GM12892 (cell line): ENCODE measurements around the gene TMC5.

ENCODE experiments used
- DNase-seq: peaks from one replicate; pipeline ENCODE4 v3.0.0; 2011; ENCODE audit not compliant: insufficient read length
- FAIRE-seq: peaks from 2 replicates; lab custom pipeline; 2011; peaks lifted over from hg19 to GRCh38; lab: Jason Lieb, UNC
- POLR2A ChIP-seq: IDR thresholded peaks from 2 replicates; pipeline ENCODE4 v1.6.1; 2011; ENCODE audit warnings: low read depth, low read length, control low read depth
- POLR2AphosphoS5 ChIP-seq: IDR thresholded peaks from 2 replicates; pipeline ENCODE4 v1.6.1; 2011; ENCODE audit warnings: low read depth, low read length, control low read depth
- TAF1 ChIP-seq: IDR thresholded peaks from 2 replicates; pipeline ENCODE4 v1.6.1; 2011; ENCODE audit warnings: low read depth, mild to moderate bottlenecking, control low read depth, low read length, borderline replicate concordance

Gene TMC5

GRCh38 chr16:19499006-19499405, 81.3 kb downstream of the TMC5 start:
- DNase-seq = no peak
- no peak for TF ChIP-seq POLR2A
- TF ChIP-seq POLR2AphosphoS5 = no peak
- no peak for FAIRE-seq

DNA sequence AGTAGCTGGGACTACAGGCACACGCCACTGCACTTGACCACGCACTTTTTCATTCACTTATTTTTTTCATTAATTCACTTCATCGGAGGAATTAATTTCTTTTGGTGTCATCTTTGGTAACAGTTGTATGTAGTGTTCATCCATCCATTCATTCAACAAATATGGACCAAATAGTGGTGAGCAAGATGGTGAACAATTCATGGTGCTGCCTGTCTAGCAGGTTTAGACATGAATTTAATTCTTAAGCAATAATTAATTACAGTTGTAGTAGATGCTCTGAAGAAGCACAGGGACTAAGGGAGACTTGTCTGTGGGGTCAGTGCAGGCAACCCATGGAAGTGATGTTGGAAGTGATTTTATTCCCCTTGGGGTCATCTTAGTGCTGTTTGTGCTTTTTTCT, 81.8 kb downstream of the TMC5 start:
- TF ChIP-seq POLR2A = no peak
- TF ChIP-seq TAF1 = no peak
- no peak for TF ChIP-seq POLR2AphosphoS5
- DNase-seq (no peak), FAIRE-seq (no peak)

DNA sequence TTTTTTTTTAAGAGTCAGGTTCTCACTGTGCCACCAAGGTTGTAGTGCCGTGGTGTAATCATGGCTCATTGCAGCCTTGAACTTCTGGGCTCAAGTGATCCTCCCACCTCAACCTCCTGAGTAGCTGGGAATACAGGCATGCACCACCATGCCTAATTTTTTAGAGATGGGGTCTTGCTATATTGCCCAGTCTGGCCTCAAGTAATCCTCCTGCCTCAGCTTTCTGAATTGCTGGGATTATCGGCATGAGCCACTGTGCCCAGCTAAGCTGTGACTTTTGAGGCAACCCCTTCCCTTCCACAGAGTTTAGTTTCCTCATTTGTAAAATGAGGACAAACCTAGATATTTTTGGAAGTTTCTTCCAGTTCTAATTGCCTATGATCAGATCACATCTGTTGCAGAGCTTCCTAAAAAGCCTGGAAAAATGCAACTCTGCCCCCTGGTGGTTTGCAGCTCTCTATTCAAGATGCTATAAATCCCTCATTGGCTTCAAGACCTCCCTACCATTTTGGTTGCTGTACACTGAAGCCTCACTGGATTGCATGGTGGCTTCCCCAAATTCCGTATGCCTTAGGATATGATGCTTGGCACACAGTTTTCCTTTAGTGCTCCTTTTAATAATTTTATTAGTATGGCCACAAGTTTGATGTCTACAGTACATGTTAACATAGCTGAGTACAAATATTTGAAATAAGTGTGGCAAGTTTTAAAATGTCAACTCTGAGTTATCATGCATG, 84.9 kb downstream of the TMC5 start:
- DNase-seq (peak; percentile 24), FAIRE-seq (no peak)
- TF ChIP-seq TAF1 (no peak), POLR2A (no peak)

DNA sequence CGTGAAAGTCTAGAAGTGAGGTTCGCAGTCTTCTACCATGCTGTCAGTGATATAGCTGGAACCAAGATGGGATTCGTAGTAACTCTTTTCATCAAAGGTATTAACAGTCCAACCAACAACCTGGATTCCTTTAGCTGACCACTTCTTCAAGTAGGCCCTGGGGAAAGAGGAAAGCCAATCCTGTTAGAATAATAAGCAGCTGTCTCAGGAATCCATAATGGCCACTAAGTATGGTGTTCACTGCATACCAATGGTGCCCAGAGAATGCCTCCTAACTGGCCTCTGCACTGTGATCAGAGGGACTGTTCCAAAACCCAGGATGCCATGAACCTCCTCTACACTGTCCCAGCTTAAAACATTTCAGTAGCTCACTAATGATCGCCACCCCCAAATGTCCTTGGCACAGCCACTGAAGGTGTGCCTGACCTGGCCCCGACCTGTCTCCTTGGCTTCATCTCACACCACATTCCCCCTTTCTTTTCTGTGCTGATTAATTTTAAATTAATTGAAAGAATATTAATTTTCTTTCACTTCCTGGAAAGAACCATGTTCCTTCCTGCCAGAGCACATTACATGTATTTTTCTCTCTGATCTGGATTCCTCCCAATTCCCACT, 85.9 kb downstream of the TMC5 start:
- no peak for TF ChIP-seq TAF1
- no peak for TF ChIP-seq POLR2AphosphoS5
- TF ChIP-seq POLR2A = no peak
- no peak for DNase-seq
- no peak for FAIRE-seq

DNA sequence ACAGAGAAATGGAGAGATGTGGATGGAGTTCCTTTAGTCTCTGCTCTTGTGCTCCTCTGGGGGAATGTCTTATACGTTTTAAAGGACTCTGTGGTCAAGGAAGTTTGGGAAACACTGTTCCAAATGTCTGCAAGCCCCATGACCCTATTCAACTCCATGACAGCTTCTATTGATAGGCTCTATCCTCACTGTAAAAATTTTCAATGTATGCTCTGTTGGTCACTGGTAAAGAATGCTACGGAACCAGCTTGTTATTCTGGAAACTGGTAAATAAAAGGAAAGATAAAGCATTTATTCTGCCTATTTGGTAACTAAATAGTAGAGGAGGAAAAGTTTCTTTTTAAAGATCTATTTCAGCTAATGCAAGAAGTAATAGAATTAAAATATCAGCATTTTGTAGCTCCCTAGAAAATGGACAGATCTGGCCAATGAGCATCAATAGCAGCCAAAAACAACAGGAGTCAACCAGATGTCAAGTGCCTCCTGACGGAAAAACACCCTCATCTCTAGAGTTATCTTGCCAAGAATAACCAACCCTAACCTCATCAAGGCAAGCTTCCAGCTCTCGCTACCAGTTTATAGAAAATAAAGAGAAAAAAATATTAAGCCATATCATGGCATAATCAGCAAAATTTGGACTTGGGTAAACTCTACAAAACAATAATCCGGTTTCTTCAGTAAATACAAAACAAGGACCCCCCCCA, 88.1 kb downstream of the TMC5 start:
- no peak for FAIRE-seq
- TF ChIP-seq POLR2AphosphoS5 (no peak), TAF1 (no peak), POLR2A (no peak)
- no peak for DNase-seq

DNA sequence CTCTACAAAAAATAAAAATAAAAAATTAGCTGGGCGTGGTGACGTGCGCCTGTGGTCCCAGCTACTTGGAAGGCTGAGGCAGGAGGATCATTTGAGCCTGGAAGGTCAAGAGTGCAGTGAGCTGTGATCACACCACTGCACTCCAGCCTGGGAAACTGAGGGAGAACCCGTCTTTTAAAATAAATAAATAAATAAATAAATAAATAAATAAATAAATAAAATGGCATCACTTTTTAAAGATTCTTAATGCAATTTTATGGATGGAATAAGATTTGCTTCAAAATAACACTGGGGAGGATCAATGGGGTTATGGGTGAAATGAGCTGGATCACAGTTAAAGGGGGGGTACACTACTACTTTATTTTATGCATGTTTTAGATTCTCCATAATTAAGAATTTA, 89.3 kb downstream of the TMC5 start:
- no peak for TF ChIP-seq POLR2A
- TF ChIP-seq POLR2AphosphoS5 = no peak
- no peak for TF ChIP-seq TAF1
- FAIRE-seq (no peak), DNase-seq (no peak)

DNA sequence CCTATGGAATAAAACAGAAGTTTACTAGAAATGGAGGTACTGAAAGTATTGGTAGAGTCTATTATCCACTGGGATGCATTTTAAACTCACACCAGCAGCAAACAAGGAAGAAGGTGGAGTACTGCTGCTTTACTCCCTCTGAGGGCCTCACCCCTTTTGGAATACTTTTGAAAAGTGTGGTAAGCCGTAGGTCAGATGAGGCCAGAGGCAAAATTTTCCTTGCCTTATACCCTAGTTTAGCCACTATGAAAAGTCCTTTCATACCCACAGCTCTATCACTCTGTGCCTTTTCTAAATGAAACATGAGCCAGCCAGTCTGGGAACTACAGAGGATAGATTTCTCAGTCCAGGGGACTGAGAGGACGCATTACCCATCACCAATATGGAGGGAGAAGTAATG, 90.2 kb downstream of the TMC5 start:
- no peak for DNase-seq
- FAIRE-seq = no peak
- TF ChIP-seq TAF1 = no peak
- no peak for TF ChIP-seq POLR2AphosphoS5
- TF ChIP-seq POLR2A = no peak

GRCh38 chr16:19512297-19512696, 94.6 kb downstream of the TMC5 start:
- no peak for FAIRE-seq
- TF ChIP-seq POLR2AphosphoS5 (no peak), TAF1 (no peak), POLR2A (no peak)
- no peak for DNase-seq

- no peak for TF ChIP-seq POLR2AphosphoS5
- no peak for TF ChIP-seq TAF1
- TF ChIP-seq POLR2A = no peak
- DNase-seq = no peak
- FAIRE-seq = peak; percentile 9
Observed at GRCh38 chr16:19513377-19514053, 95.8 kb downstream of the TMC5 start.

GRCh38 chr16:19515757-19516156, 98.1 kb downstream of the TMC5 start:
- TF ChIP-seq POLR2AphosphoS5 = no peak
- TF ChIP-seq TAF1 = no peak
- TF ChIP-seq POLR2A = no peak
- no peak for DNase-seq
- no peak for FAIRE-seq

DNA sequence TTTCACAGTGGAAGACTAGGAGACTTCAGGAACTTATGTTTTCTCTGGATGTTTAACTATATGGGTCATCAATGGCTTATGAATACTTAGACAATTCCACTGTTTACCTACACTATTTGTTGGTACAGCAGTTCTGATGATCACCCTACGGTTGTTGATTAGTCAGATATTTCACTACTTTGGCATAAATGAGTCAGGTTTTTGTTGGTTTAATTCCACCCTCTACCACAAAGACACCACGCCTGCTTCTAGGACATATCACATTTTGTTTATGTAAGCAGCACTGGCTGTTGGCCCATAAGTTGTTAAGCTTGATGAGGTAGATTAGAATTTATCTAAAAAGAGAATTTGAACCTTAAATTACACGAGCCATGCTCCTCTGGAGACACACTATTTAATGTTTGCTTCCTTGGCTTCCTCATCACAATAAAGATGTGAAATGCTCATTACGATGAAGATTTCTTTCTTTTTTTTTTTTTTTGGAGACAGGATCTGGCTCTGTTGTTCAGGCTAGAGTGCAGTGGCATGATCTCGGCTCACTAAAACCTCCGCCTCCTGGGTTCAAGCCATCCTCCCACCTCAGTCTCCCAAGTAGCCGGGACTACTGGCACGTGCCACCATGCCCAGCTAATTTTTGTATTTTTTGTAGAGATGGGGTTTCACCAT, 99.9 kb downstream of the TMC5 start:
- DNase-seq (no peak), FAIRE-seq (no peak)
- TF ChIP-seq POLR2AphosphoS5 (no peak), POLR2A (no peak), TAF1 (no peak)
